Stimulated activated CD4-positive, alpha-beta T cell treated with anti-CD3 and anti-CD28 coated beads, Interleukin-1b, Interleukin-23, amount 100 ng/mL, for 24 hours (primary cell): Measurements from ENCODE around the gene RNF4.

Experiments
- DNase-seq, 4 experiments: peaks; one replicate each; pipeline ENCODE4 v3.0.0-alpha.2; 2020; ENCODE audit warnings: low read depth in 4 of 4, low spot score in 1 of 4

Gene RNF4

DNA sequence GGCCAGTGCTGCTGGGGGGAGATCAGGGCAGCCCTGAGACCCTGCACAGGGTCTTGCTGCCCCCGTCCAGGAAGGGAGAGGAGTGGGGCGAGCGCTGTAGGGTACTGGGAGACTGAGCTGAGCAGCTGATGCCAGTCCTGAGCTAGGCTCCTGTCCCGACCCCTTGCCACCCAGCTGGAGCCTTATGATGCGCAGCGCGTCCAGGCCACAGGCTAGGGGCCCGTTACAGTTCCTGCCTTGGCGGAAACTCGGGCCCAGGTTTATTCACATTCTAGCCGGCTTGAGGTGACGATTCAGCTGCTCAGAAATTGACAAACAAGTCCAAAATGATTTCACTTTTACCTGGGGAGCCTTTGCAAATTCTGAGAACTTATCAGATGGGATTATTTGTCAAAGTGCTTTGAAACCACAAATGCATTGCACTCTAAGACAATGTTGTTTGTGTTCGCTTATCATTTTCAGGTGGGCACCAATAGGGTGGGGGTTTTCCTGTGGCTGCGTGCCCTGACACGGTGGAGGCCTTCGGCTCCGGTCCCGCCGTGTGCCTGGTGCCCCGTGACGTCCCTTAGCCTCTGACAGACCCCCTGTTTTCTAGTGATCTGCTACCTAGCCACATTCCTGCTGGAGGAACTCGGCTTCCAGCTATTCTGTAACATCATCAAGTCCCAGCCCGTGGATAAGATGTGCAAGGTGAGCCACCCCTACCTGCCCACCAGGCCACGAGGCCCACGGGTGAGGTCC, 31.3 kb upstream of the RNF4 start:
- no peak for DNase-seq

DNA sequence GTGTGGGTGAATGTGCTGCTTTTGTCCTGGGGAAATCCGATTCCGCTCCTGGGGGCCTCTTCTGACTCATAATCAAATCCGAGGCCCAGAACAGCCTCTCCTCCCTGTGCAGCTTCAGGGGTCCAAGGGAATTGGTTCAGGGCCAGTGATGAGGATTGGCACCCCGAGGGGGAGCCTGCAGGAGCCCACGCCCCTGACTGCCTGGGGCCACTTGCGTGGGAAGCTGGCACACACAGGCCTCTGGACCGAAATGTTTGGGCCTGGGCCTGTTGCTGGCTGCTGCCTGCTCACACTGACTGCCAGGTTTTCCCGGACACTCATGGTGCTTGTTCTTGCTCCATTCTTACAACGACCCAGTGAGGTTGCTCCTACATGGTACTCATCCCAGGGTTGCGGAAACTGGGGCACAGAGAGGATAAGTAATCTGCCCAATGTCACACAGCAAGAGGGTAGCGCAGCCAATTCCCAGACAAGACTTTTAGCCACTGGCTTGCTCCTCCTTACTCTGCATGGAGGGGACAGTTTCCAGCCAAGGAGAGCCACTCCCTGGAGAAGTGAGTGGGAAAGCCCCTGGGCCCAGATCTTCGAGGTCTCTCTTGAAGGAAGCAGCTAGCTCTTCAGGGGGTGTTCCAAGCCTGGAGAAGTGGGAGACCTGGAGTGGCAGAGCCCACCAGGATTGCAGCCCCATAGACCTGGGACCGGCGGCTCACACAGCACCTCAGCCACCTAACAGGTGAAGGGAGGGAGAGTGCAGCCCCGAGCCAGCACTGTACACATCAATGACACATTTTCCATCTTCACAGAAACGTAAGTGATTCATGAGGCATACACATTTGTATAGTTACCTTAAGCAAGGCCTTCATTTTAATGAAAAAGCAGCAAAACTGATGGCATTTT, 29.8 kb upstream of the RNF4 start:
- no peak for DNase-seq

DNA sequence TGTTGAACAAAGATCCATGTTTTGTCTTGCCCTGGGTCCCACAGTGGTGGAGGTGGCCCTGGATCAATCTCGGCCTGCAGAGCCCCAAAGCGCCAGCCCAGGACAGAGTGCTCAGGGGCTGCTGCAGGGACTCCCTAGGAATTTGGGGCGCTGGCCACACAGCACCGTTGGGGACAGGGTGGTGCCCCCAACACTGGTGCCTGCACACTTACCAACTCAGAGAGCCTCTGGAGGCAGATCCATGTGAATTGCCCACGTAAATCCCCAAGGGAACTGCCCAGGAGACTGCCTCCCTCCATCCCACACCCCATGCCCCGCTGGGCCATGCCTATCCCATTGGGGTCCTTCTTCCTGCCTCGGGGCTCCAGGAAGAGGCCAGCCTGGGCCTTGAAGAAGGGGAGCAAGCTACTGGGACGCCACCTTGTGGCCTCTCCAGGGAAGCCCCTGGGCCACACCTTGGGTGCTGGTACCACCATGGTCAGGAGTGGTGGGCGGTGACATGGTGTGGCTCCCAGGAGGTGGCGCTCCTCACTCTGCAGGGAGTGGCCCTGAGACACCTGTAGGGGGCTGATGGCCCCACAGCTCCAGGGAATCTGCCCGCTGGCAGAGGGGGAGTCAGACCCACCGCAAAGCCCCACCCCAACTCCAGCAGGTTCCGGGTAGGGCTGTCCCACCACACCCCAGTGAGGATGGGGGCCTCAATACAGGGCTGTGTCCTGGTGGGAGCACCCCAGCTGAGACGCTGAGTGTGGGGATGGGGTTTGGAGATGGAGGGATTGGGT, 27.3 kb upstream of the RNF4 start:
- DNase-seq = peak; percentile 23 to 64 (median 54)

DNA sequence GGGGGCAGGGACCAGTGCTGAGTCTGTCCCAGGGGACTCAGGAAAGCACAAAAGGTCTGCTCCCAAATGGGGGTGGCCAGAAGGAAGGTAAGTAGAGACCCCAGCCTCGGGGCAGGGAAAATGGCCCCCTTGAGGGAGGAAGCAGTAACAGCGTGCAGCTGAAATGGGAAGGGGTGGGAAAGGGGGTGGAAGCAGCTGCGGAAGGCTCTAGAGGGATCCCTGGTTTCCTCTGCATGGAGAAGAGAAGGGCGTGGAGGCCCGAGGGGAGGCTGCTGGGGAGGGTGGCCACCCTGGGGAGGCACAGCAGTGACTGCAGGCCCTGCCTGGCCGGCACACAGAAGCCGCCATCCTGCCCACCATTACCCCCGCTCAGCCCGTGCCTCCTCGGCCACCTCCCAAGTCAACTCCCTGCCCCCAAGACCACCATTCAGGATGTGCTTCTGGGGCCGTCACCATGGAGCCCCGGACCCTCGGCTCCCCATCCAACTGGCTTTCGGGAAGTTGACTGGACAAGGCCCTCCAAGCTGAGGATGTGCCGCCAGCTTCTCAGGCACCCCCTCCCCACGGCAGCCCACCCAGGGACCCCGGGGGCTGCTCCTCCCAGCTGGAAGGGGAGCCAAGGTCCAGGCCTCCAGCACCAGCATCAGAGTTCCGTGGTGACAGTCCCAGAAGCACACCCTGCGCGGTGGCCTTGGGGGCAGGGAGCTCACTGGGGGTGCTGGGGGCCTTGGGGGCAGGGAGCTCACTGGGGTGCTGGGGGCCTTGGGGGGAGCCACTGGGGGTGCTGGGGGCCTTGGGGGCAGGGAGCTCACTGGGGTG, 26.5 kb upstream of the RNF4 start:
- no peak for DNase-seq

DNA sequence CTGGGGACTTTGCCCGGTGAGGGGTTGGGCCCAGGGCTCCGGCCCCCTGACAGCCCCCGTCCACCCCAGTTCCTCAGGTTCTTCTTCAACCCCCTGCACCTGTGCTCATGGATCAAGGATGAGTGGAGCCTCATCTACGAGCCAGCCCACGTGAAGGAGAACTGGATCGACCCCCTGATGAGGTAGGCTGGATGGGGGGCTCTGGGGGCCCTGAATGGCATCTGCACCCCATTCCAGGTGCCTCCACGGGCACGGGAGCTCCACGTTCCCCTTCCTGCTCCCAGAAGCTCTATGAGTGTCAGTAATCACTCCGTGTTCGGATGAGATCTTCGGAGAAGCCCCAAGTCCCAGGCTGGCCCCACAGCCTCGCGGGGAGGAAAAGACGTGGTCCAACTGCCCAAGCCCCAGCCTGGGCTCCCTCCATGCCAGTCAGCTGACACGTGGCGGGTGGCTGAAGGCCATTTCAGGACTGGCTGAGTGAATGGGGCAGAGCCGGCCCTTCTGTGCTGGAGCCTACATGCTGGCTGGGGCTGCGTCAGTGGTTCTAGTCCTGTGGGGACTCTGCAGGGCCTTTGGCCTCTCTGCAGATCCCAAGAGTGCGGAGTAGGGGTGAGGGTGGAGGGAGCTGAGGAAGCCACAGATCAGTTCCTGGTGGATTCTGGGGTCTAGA, 25.7 kb upstream of the RNF4 start:
- DNase-seq = no peak

DNA sequence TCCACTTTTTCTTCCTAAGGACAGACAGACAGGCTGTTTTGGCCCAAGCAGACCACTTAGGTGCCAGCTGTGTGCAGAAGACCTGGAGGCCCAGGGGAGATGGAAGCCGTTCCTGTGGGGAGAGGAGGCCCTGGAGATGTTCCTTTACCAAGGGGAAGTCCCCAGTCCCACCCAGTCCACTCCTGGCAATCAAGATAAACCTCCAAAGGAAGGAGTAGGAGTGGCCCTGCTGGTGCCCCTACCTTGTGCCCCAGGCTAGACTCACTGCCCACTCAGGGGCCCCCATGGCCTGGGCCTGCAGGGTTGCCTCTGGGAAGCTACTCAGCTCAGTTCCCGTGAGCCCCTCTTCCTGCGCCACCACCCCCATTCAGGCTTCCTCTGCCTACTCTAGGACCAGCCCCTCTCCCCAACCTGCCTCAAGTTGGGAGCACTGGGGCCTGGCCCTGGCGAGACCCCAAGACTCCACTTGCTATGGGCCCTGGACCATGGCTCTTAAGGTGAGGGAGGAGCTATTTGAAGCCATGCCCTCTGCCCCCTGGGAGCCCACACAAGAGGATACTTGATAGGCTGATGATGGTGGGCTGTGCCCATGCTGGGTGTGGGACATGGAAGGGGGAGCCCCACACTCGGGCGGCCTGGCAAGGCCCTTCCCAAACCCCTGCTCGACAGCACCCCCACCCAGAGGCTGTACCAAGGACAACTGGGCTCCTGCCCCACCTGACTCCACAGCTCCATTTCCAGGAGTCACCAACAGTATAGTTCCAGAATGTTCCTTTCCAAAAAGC, 24.8 kb upstream of the RNF4 start:
- no peak for DNase-seq

DNA sequence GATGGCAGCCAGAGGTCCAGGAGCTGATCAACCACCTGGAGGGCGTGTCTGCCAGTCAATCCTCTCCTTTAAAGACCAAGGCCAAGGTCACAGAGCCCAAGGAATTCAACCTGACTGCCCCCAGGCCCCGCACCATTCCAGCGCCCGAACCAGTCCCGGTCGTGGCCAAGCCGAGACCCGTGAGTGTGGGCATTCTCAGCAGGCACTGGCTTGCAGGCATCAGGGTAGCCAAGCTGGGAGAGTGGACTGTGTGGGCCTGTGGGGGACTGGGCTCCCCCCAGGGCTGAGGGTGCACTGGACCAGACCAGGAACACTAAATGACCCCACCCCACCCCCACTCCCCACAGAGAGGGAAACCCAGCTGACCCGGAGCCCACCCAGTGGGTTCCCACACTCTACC, 23.8 kb upstream of the RNF4 start:
- no peak for DNase-seq

DNA sequence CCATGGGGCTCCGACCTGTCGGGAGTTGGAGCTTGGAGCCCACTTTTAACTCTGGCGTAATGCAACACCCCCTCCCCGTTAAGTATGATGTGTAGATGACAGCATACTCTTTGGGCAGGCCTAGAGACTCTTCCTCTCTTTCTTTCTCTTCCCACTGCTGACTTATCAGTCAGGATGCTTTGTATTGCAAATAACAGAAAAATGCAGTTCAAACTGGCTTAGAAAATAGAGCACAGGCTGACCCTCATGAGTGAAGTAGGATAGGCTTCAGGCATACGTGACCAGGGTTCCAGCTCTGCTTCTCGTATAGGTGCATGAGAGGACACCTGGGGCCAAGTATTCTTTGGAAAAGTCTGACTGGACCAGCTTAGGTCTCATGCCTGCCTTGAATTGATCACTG, 23.3 kb upstream of the RNF4 start:
- DNase-seq = no peak

DNA sequence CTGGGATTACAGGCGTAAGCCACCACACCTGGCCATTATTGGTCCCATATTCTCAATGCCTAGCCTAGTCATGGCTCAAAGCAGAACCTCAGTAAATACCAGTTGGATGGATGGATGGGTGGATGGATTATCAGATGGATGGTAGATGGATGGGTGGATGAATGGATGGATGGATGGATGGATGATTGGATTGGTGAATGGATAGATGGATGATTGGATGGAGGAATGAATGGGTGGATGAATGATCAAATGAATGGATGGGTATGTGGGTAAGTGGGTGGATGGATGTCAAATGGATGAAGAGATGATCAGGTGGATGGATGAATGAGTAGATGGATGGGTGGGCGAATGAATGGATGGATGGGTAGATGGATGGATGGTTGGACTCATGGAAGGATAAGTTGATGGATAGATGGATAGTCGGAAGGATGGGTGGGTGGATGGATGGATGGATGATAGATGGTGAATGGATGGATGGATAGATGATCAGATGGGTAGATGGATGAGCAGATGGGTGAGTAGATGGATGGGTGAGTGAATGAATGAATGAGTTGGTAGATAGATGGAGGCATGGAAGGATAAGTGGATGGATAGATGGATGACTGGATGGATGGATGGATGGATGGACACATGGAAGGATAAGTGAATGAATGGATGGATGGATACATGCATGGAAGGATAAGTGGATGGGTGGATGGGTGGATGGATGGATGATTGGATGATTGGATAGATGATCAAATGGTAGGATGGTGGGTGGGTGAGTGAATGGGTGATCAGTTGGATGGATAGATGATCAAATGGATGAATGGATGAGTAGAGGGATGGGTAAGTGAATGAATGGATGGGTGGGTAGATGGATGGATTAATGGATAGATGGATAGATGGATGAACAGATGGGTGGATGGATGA, 22.0 kb upstream of the RNF4 start:
- no peak for DNase-seq

DNA sequence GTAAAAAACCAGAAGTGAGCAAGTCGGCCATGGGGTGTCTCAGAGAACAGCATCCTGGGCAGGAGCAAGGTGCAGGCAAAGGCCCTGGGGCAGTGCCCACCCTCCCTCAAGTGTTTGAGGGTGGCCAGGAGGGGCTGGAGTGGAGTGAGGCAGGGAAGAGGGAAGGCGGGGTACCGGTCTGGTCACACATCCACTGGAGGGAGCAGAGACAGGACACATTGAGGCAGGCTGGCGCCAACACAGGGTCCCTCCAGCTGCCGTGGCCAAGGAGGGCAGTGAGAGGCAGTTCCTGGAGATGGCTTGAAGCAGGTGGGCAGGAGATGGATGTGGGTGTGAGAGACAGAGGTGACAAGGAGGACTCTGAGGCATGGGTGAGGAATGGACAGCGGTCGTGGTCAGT, 20.3 kb upstream of the RNF4 start:
- no peak for DNase-seq

DNA sequence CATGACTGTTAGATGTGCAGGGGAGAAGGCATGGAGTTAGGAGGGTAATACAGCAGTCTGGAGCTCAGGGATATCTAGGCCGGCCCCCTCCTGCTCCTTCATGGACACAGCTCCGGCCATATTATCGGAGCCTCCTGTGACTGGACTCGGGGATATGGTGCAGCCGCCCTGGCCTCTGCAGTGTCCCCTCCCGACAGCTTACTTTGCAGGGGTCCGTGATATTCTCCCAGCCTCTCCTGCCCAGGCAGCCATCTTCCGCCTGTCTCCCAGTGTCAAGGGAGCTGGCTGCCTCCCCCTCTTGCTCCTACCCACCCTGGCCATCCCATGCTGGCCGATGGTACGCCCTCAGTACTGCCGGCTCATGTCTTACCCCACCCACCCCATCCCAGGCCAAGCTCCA, 19.9 kb upstream of the RNF4 start:
- no peak for DNase-seq

DNA sequence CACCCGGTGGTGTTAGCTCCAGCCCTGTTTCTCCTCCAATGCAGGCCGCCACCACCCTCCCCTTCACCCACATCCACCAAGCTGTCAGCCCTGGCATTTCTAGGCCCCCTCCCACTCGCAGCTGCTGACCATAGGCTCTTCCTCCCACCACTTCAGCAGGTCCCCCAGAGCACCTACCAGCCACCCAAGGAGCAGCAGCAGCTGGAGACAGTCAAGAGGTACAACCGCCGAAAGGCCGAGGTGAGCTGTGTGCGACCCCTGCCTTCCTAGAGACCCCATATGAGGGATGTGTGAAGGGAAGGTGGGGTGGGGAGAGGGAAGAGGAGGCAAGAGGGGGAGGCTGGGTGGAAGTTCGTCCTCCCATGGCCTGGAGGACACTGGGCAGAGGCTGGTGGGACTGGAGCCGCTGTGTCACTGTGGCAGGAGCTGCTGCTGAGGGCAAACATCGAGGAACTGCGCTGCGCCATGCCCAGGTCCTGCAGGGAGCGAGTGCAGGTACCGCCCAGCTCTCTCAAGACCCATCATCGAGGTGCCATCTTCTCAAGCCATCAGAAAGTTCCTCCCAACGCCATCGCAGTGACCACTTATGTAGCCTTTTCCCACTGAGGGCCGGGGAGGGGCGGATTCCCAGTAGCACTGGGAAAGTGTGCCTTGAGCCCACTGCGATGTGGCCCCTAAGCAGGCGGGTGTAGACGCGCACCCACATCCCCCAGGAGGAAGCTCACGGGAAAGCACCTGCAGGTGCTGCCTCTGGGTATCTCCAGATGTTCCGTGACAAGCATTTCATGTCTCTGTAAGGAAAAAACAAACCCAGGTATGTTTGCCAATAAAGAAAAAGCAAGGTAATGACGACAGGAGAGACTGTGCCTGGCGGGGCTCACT, 19.2 kb upstream of the RNF4 start:
- no peak for DNase-seq

DNA sequence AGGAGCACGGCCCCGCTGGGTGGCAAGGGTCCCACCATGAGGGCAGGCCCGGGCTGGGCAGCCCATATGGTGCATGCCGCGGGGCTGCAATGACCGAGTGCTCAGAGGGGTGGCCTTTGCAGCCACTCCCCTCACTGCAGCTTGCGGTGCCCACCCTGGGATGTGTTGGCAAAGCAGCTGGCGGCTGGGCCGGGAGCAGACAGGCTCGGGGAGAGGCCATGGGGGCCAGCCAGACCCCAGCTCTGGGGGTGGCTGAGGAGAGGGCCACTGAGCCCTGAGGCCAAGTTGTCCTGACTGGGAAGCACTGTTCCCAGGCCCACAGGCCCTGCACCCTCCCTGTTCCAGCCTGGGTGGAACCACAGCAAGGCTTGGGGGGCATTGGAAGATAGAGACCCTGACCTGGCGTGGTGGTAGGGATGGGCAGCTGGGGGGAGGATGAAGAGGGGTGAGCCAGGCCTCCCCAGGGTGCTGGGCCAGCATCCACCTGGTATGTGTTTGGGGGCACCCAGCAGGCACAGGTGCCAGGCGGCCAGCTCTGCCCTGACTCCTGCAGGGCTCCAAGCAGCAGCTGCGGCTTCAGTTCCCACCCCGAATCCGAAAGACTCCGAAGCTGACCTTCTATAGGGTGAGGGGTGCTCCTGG, 18.4 kb upstream of the RNF4 start:
- no peak for DNase-seq

DNA sequence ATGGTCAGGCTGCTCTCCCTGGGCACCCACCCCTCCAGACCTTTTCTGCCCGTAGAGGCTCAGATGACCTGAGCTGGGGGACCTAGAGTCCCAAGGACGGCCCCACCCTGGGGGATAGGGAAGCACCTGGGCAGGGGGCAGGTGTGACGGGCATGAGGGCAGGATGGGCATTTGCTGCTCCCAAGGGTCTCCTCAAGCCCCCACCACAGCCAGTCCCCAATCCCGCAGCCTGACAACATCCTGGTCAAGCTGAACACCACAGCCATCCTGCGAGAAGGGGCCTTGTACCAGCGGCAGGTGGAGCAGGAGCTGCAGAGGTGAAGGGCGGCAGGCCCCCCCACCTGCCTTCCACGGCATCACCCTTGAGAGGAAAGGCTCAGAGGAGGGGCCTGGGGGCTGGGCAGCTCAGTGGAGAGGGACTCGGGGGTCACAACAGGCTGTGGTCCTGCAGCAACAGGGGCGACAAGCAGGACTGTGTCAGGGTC, 17.8 kb upstream of the RNF4 start:
- no peak for DNase-seq

DNA sequence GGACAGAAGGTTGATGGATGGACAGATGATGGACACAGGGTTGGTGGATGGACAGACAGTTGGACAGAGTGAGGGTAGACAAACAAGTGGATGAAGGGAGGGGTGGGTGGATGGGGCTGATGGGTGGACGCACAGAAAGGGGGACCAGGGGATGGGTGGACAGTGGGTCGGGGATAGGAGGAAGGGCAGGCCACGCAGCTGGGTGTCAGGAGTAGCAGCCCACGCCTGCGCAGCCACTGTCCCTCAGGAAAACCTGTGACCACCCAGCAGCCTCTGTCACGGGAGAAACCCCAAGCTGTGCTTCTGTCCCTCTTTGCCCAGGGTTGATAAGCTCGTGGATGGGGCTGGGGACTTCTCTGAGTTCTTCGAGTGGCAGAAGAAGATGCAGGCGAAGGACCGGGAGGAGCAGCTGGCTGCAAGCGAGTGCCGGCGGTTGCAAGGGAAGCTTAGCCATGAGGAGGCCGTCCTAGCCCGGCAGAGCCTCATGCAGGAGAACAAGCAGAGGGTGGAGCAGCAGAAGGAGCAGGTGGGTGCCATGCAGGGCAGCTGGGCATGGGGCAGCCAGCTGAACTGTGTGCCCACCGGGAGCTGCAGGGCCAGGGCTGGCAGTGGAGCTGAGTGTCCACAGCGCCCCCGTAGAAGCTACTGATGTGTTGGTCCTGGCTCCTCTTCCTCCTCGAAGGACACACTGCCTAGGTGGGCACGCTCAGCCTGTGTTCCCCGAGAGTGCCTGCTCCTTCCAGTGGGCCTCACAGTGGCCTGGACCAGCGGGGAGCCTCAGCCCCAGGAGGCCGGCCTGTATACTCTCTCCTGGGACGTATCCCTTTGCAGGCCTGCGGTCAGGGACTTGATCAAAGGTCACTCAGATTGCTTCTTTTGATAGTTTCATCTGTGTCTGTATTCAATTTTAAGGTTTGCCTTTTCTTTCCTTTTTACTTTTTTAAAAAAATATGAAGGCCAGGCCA, 16.8 kb upstream of the RNF4 start:
- no peak for DNase-seq
